CD4-positive, alpha-beta memory T cell (primary cell): ENCODE results near the gene PRKCQ. TPM values are rescaled to one million over a fixed set of nuclear protein-coding genes. Genes with fewer than 3 reads are reported as not detected.
"Not testable (repeated sequence)": the region's sequence is repeated elsewhere in the genome, so short reads cannot be mapped to it uniquely, and the experiment has no call there.

Experiments
- CTCF ChIA-PET: fragments of 350-600 bp; sonication (Branson Sonifier 250); formaldehyde crosslinking; loops from one replicate; lab custom pipeline; 2021; ENCODE audit warnings: inconsistent platforms; ENCODE audit not compliant: partially characterized antibody; lab: Charles Lee
- POLR2A ChIA-PET: fragments of 350-600 bp; sonication (Branson Sonifier 250); formaldehyde crosslinking; loops from one replicate; lab custom pipeline; 2021; ENCODE audit not compliant: partially characterized antibody; lab: Charles Lee
- DNase-seq, 5 donors: peaks; one replicate each; pipeline versions ENCODE4 v3.0.0 to v3.0.0-alpha.2; 2020 to 2022; ENCODE audit warnings: mixed read lengths in 1 of 5
- H3K27ac ChIP-seq: one replicate; pipeline ENCODE4 v1.7.0; 2013; ENCODE audit warnings: low read depth, low read length
- H3K27me3 ChIP-seq: 2 replicates; pipeline ENCODE4 v1.7.0; 2013; ENCODE audit warnings: mild to moderate bottlenecking, low read length, moderate library complexity; ENCODE audit not compliant: insufficient read depth
- H3K36me3 ChIP-seq: 2 replicates; pipeline ENCODE4 v1.7.0; 2013; ENCODE audit warnings: mild to moderate bottlenecking, low read length, moderate library complexity; ENCODE audit not compliant: insufficient read depth
- H3K4me1 ChIP-seq: 2 replicates; pipeline ENCODE4 v1.7.0; 2013; ENCODE audit warnings: mild to moderate bottlenecking, low read length, moderate library complexity; ENCODE audit not compliant: insufficient read depth
- H3K4me3 ChIP-seq, 2 donors: one replicate each; pipeline ENCODE4 v1.7.0; 2013; ENCODE audit warnings: low read length in 2 of 2, mild to moderate bottlenecking in 1 of 2
- H3K9me3 ChIP-seq, 2 donors: one replicate each; pipeline ENCODE4 v1.7.0; 2013; ENCODE audit warnings: low read length in 2 of 2, control low read depth in 1 of 2; ENCODE audit not compliant: control insufficient read depth in 1 of 2
- H3K27ac Mint-ChIP-seq, 7 donors: one replicate each; pipeline ENCODE4 v1.8.0; 2020 to 2021; ENCODE audit warnings: mixed read lengths in 7 of 7, mild to moderate bottlenecking in 6 of 7, inconsistent platforms in 3 of 7, moderate library complexity in 3 of 7
- H3K27me3 Mint-ChIP-seq, 2 donors: one replicate each; pipeline ENCODE4 v1.8.0; 2020 to 2021; ENCODE audit warnings: mixed read lengths in 2 of 2
- H3K36me3 Mint-ChIP-seq, 2 donors: one replicate each; pipeline ENCODE4 v1.8.0; 2020 to 2021; ENCODE audit warnings: mixed read lengths in 2 of 2, inconsistent platforms in 1 of 2, mild to moderate bottlenecking in 1 of 2
- H3K4me1 Mint-ChIP-seq, 4 donors: one replicate each; pipeline ENCODE4 v1.8.0; 2020 to 2021; ENCODE audit warnings: mixed read lengths in 4 of 4, mild to moderate bottlenecking in 1 of 4
- H3K4me3 Mint-ChIP-seq, 8 donors: one replicate each; pipeline ENCODE4 v1.8.0; 2020 to 2021; ENCODE audit warnings: mixed read lengths in 8 of 8, mild to moderate bottlenecking in 7 of 8, moderate library complexity in 6 of 8, inconsistent platforms in 3 of 8
- H3K9me3 Mint-ChIP-seq, 8 donors: one replicate each; pipeline ENCODE4 v1.8.0; 2020 to 2021; ENCODE audit warnings: mixed read lengths in 8 of 8, mild to moderate bottlenecking in 5 of 8, inconsistent platforms in 3 of 8, moderate library complexity in 1 of 8
- intact Hi-C: fragments of 100-400 bp; cut with micrococcal nuclease; formaldehyde crosslinking; loops from one replicate; pipeline ENCODE4 v1.15.1; 2023
- polyA plus RNA-seq, 2 donors: library from polyadenylated mRNA; unstranded; fragments of 300-500 nt; fragmentation: Illumina TruSeq; gene quantifications; one replicate each; pipeline ENCODE4 v1.2.3, GENCODE V29; 2021
- total RNA-seq, 2 experiments: library from RNA; stranded (reverse); gene quantifications; one replicate each; pipeline ENCODE4 v1.2.3, GENCODE V29; 2021

Gene PRKCQ
- total and polyA plus RNA-seq, 4 experiments from 2014 or later = 45.0 to 77.1 (median 71.0) TPM

GRCh38 chr10:6472710-6473005, 107.4 kb downstream of the PRKCQ start:
- Histone ChIP-seq H3K4me1 (peaks cover 44% of the 10 kb centered on the region), H3K27ac (peak overlapping the region; percentile 85), H3K36me3 (peaks cover 35% of the 10 kb centered on the region)

GRCh38 chr10:6470894-6471618, 109.0 kb downstream of the PRKCQ start:
- DNase-seq = no peak
- intact Hi-C loops = no loop called here
- Mint-ChIP-seq H3K9me3 (peaks cover 0 to 4% (median 0%) of the 10 kb centered on the region in 8 donors), H3K27me3 (no peaks in the 10 kb centered on the region), H3K4me3 (no peak overlapping the region), H3K36me3 (peaks cover 63 to 74% of the 10 kb centered on the region in 2 donors), H3K27ac (peak overlapping the region in 6 of 7 donors; percentile 14 to 77 (median 37)), H3K4me1 (peaks cover 35 to 69% (median 46%) of the 10 kb centered on the region in 4 donors)
- Histone ChIP-seq H3K36me3 (peaks cover 37% of the 10 kb centered on the region), H3K9me3 (no peaks in the 10 kb centered on the region), H3K27ac (no peak overlapping the region), H3K27me3 (no peaks in the 10 kb centered on the region), H3K4me1 (peaks cover 39% of the 10 kb centered on the region), H3K4me3 (no peak overlapping the region)
- POLR2A ChIA-PET = interaction anchor here (0.8 to 1.1 kb wide), 3 partner anchors 12 to 110 kb away, joined by 3 to 4 read pairs (median 3); no protein-coding TSS in a partner anchor
- CTCF ChIA-PET = interaction anchor here (1.2 to 3.6 kb wide), 4 partner anchors 87 to 207 kb away, joined by 3 to 15 read pairs (median 4); no protein-coding TSS in a partner anchor

More at GRCh38 chr10:6472710-6473005, 107.4 kb downstream of the PRKCQ start:
- not testable (repeated sequence) for H3K27me3 ChIP-seq, H3K27me3 Mint-ChIP-seq, H3K9me3 Mint-ChIP-seq, H3K4me3 ChIP-seq, DNase-seq, H3K9me3 ChIP-seq
- intact Hi-C loops = loop anchor here (1.0 to 2.0 kb wide), 6 partner anchors 58 to 194 kb away; no protein-coding TSS in a partner anchor
- H3K36me3 Mint-ChIP-seq = peaks cover 59 to 74% of the 10 kb centered on the region in 2 donors
- peaks cover 38 to 67% (median 53%) of the 10 kb centered on the region in 4 donors for H3K4me1 Mint-ChIP-seq
- peak overlapping the region in 6 of 7 donors; percentile 77 to 99 (median 94) for H3K27ac Mint-ChIP-seq
- CTCF ChIA-PET = interaction anchor here (0.9 to 3.7 kb wide), 11 partner anchors 9 to 205 kb away, joined by 3 to 27 read pairs (median 6); no protein-coding TSS in a partner anchor
- POLR2A ChIA-PET = interaction anchor here (1.2 to 3.4 kb wide), 8 partner anchors 11 to 107 kb away, joined by 3 to 32 read pairs (median 6); partner anchors contain the start of gene PRKCQ
- H3K4me3 Mint-ChIP-seq = peak overlapping the region in 1 of 8 donors; percentile 83

- no peak overlapping the region for H3K4me3 Mint-ChIP-seq
- POLR2A ChIA-PET = interaction anchor here (1.0 kb wide), 1 partner anchor 109 kb away, joined by 3 read pairs; no protein-coding TSS in a partner anchor
- Histone ChIP-seq H3K4me3 (no peak overlapping the region), H3K27ac (no peak overlapping the region), H3K4me1 (peaks cover 25% of the 10 kb centered on the region), H3K36me3 (peaks cover 35% of the 10 kb centered on the region), H3K27me3 (no peaks in the 10 kb centered on the region), H3K9me3 (no peaks in the 10 kb centered on the region)
- H3K36me3 Mint-ChIP-seq = peaks cover 70 to 77% of the 10 kb centered on the region in 2 donors
- H3K4me1 Mint-ChIP-seq = peaks cover 32 to 60% (median 41%) of the 10 kb centered on the region in 4 donors
- DNase-seq = no peak
- H3K9me3 Mint-ChIP-seq = peaks cover 0 to 4% (median 0%) of the 10 kb centered on the region in 8 donors
- CTCF ChIA-PET = no interaction called here
- H3K27me3 Mint-ChIP-seq = no peaks in the 10 kb centered on the region
- H3K27ac Mint-ChIP-seq = peak overlapping the region in 6 of 7 donors; percentile 5 to 70 (median 13)
- intact Hi-C loops = no loop called here
These were observed 110.4 kb downstream of the PRKCQ start for GRCh38 chr10:6469661-6470060.

GRCh38 chr10:6465854-6466601, 114.0 kb downstream of the PRKCQ start:
- H3K9me3 Mint-ChIP-seq = peaks cover 0 to 6% (median under 1%) of the 10 kb centered on the region in 8 donors
- intact Hi-C loops = no loop called here
- POLR2A ChIA-PET = interaction anchor here (0.6 kb wide), 1 partner anchor 945 kb away, joined by 3 read pairs; the partner anchor contains the start of gene SFMBT2
- H3K4me3 Mint-ChIP-seq = no peak overlapping the region
- CTCF ChIA-PET = interaction anchor here (1.0 to 1.9 kb wide), 3 partner anchors 20 to 202 kb away, joined by 3 to 4 read pairs (median 4); no protein-coding TSS in a partner anchor
- peak overlapping the region in 6 of 7 donors; percentile 30 to 80 (median 50) for H3K27ac Mint-ChIP-seq
- H3K4me1 Mint-ChIP-seq = peaks cover 17 to 33% (median 26%) of the 10 kb centered on the region in 4 donors
- Histone ChIP-seq H3K4me3 (no peak overlapping the region), H3K9me3 (no peaks in the 10 kb centered on the region), H3K36me3 (peaks cover 55% of the 10 kb centered on the region), H3K27me3 (no peaks in the 10 kb centered on the region), H3K4me1 (no peaks in the 10 kb centered on the region), H3K27ac (no peak overlapping the region)
- peaks cover 86 to 88% of the 10 kb centered on the region in 2 donors for H3K36me3 Mint-ChIP-seq
- no peak for DNase-seq
- no peaks in the 10 kb centered on the region for H3K27me3 Mint-ChIP-seq

- CTCF ChIA-PET = interaction anchor here (1.9 kb wide), 1 partner anchor 19 kb away, joined by 4 read pairs; no protein-coding TSS in a partner anchor
- Histone ChIP-seq H3K27ac (no peak overlapping the region), H3K9me3 (no peaks in the 10 kb centered on the region), H3K27me3 (no peaks in the 10 kb centered on the region), H3K4me1 (no peaks in the 10 kb centered on the region), H3K4me3 (no peak overlapping the region), H3K36me3 (peaks cover 55% of the 10 kb centered on the region)
- DNase-seq = no peak
- peaks cover 86 to 87% of the 10 kb centered on the region in 2 donors for H3K36me3 Mint-ChIP-seq
- POLR2A ChIA-PET = interaction anchor here (0.6 to 1.0 kb wide), 2 partner anchors 30 to 945 kb away, joined by 3 read pairs; partner anchors contain the start of gene SFMBT2
- H3K4me1 Mint-ChIP-seq = peaks cover 18 to 31% (median 27%) of the 10 kb centered on the region in 4 donors
- intact Hi-C loops = no loop called here
- H3K9me3 Mint-ChIP-seq = peaks cover 0 to 7% (median 3%) of the 10 kb centered on the region in 8 donors
- H3K27me3 Mint-ChIP-seq = no peaks in the 10 kb centered on the region
- H3K4me3 Mint-ChIP-seq = no peak overlapping the region
- H3K27ac Mint-ChIP-seq = peak overlapping the region in 3 of 7 donors; percentile 30 to 38 (median 35)
These were observed 114.6 kb downstream of the PRKCQ start for GRCh38 chr10:6465437-6465836.

- no peak for DNase-seq
- H3K4me3 Mint-ChIP-seq = peak overlapping the region in 1 of 8 donors; percentile 13
- H3K9me3 ChIP-seq = no peaks in the 10 kb centered on the region
- H3K27ac ChIP-seq = no peak overlapping the region
- H3K9me3 Mint-ChIP-seq = peaks cover 0 to 7% (median 3%) of the 10 kb centered on the region in 8 donors
- CTCF ChIA-PET = interaction anchor here (0.6 to 2.2 kb wide), 2 partner anchors 9 to 90 kb away, joined by 3 to 6 read pairs; no protein-coding TSS in a partner anchor
- no peaks in the 10 kb centered on the region for H3K27me3 Mint-ChIP-seq
- no peak overlapping the region for H3K4me3 ChIP-seq
- peaks cover 18 to 29% (median 24%) of the 10 kb centered on the region in 4 donors for H3K4me1 Mint-ChIP-seq
- no peaks in the 10 kb centered on the region for H3K27me3 ChIP-seq
- intact Hi-C loops = no loop called here
- POLR2A ChIA-PET = interaction anchor here (1.0 kb wide), 1 partner anchor 30 kb away, joined by 3 read pairs; no protein-coding TSS in a partner anchor
- H3K36me3 Mint-ChIP-seq = peaks cover 84 to 86% of the 10 kb centered on the region in 2 donors
- H3K4me1 ChIP-seq = no peaks in the 10 kb centered on the region
- H3K27ac Mint-ChIP-seq = peak overlapping the region in 2 of 7 donors; percentile 56 to 63
- peaks cover 56% of the 10 kb centered on the region for H3K36me3 ChIP-seq
These were observed 115.1 kb downstream of the PRKCQ start for GRCh38 chr10:6464862-6465430.
